Caco-2 (cell line): ENCODE data around the gene MOB3B. TPM values are rescaled to one million over a fixed set of nuclear protein-coding genes. Genes with fewer than 3 reads are reported as not detected.

ENCODE experiments used
- BruUV-seq: library from RNA; stranded (reverse); fragments of 400-500 nt; replicated peaks from 2 replicates; lab custom pipeline; 2021; lab: Mats Ljungman, UMichigan
- CTCF ChIA-PET: fragments of 300-600 bp; sonication (Branson Sonifier 250); formaldehyde crosslinking; loops from one replicate; lab custom pipeline; 2022; ENCODE audit warnings: antibody characterized with exemption; lab: Charles Lee
- POLR2A ChIA-PET: fragments of 300-600 bp; sonication (Branson Sonifier 250); formaldehyde crosslinking; loops from one replicate; lab custom pipeline; 2022; ENCODE audit warnings: antibody characterized with exemption; lab: Charles Lee
- DNase-seq, 2 experiments: peaks; one replicate each; pipeline versions ENCODE4 v3.0.0 to v3.0.0-alpha.2; 2020 to 2022
- H3K27me3 ChIP-seq: replicated peaks from 2 replicates; pipeline ENCODE4 v1.6.0; 2011; ENCODE audit warnings: low read length; ENCODE audit not compliant: control insufficient read depth, insufficient read depth
- H3K36me3 ChIP-seq: 2 replicates; pipeline ENCODE4 v1.5.1; 2011; ENCODE audit warnings: low read length; ENCODE audit not compliant: control insufficient read depth, insufficient read depth
- H3K4me1 ChIP-seq: fragments of 250-450 bp; sonication (Bioruptor Pico); 2 replicates; pipeline ENCODE4 v1.5.1; 2020; ENCODE audit warnings: mild to moderate bottlenecking
- H3K4me3 ChIP-seq: 2 replicates; pipeline ENCODE4 v1.5.1; 2011; ENCODE audit warnings: low read depth, mild to moderate bottlenecking, control low read depth, low read length
- H3K9me3 ChIP-seq: fragments of 250-450 bp; sonication (Bioruptor Pico); 2 replicates; pipeline ENCODE4 v1.5.1; 2020; ENCODE audit warnings: mild to moderate bottlenecking, moderate library complexity
- H3K27ac Mint-ChIP-seq: one replicate; pipeline ENCODE4 v1.8.0; 2022; ENCODE audit warnings: mixed read lengths; ENCODE audit not compliant: unreplicated experiment
- H3K27me3 Mint-ChIP-seq: one replicate; pipeline ENCODE4 v1.8.0; 2022; ENCODE audit warnings: mixed read lengths; ENCODE audit not compliant: insufficient read depth, unreplicated experiment
- H3K36me3 Mint-ChIP-seq: one replicate; pipeline ENCODE4 v1.8.0; 2022; ENCODE audit warnings: mild to moderate bottlenecking, mixed read lengths; ENCODE audit not compliant: insufficient read depth, unreplicated experiment
- H3K4me1 Mint-ChIP-seq: one replicate; pipeline ENCODE4 v1.8.0; 2022; ENCODE audit warnings: low read depth, mixed read lengths; ENCODE audit not compliant: unreplicated experiment
- H3K4me3 Mint-ChIP-seq: one replicate; pipeline ENCODE4 v1.8.0; 2022; ENCODE audit warnings: mild to moderate bottlenecking, moderate library complexity, mixed read lengths; ENCODE audit not compliant: unreplicated experiment
- H3K9me3 Mint-ChIP-seq: one replicate; pipeline ENCODE4 v1.8.0; 2022; ENCODE audit warnings: mixed read lengths; ENCODE audit not compliant: unreplicated experiment
- intact Hi-C: fragments of 100-400 bp; cut with micrococcal nuclease; formaldehyde crosslinking; loops from one replicate; pipeline ENCODE4 v1.10.0; 2022; ENCODE audit not compliant: unreplicated experiment
- total RNA-seq: library from RNA; stranded (reverse); gene quantifications from 2 replicates; pipeline ENCODE4 v1.2.3, GENCODE V29; 2022
- TF ChIP-seq, protein P1 (sequence below), 2 experiments: fragments of 200-600 bp in 1 of 2; IDR thresholded peaks; 1 replicate in 1 of 2; 2 replicates in 1 of 2; pipeline versions ENCODE4 v1.5.1 to v1.8.0; 2011 to 2022; ENCODE audit warnings: antibody characterized with exemption in 1 of 2, control low read depth in 1 of 2, inconsistent platforms in 1 of 2, low read depth in 1 of 2, low read length in 1 of 2, mild to moderate bottlenecking in 1 of 2, moderate library complexity in 1 of 2; ENCODE audit not compliant: insufficient read depth in 1 of 2, severe bottlenecking in 1 of 2, unreplicated experiment in 1 of 2

The MOB3B gene
- total RNA-seq, 1 experiment from 2014 or later = 5.3 TPM

DNA sequence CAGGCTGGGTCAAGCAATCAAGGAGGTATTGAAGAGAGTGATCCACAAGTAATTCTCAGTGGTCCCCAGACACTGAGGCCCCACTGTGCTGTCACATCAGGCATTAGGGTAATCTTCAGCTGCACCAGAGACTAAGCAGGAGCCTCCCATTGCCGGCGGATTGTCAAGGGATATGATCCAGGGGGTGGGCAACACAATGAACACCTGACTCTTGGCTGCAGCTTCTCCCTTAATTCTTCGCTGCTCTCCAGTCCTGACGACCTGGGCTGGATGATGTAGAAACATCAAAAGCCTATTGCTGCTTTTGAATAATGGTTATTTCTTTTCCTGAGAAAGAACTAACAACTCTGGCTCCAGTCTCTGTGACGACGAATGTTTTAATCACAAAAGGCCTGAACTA lies 83.9 kb downstream of the MOB3B start:
- CTCF ChIA-PET = no interaction called here

DNA sequence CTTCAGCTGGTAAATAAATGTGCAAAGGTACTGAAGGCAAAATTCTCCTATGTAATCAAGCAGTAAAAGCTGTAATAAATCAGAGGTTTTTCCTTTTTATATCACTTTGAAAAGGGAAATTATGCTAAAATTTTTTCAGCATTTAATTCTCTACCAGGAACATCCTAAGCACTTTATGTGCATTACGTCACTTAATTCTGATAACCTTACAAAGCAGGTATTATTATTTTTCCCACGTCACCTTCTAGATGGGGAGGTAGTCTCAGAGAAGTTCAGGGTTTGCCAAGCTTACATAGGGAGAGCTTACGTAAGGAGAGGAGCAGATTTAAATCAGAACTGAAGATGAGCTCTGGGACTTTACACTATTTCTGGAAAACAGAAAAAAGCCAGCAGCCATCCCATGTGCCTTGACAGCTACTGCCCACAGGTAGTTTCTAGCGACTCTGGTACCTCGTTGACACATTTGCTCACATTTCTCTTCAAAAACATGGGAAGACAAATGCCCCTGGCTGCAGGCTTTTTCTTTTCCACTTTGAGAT lies 84.5 kb downstream of the MOB3B start:
- H3K4me1 Mint-ChIP-seq = no peaks in the 10 kb centered on the region
- Histone ChIP-seq H3K27me3 (no peaks in the 10 kb centered on the region), H3K36me3 (no peaks in the 10 kb centered on the region), H3K4me3 (no peak overlapping the region), H3K9me3 (no peaks in the 10 kb centered on the region), H3K4me1 (no peaks in the 10 kb centered on the region)
- no peaks in the 10 kb centered on the region for H3K36me3 Mint-ChIP-seq
- TF ChIP-seq, protein P1, sequence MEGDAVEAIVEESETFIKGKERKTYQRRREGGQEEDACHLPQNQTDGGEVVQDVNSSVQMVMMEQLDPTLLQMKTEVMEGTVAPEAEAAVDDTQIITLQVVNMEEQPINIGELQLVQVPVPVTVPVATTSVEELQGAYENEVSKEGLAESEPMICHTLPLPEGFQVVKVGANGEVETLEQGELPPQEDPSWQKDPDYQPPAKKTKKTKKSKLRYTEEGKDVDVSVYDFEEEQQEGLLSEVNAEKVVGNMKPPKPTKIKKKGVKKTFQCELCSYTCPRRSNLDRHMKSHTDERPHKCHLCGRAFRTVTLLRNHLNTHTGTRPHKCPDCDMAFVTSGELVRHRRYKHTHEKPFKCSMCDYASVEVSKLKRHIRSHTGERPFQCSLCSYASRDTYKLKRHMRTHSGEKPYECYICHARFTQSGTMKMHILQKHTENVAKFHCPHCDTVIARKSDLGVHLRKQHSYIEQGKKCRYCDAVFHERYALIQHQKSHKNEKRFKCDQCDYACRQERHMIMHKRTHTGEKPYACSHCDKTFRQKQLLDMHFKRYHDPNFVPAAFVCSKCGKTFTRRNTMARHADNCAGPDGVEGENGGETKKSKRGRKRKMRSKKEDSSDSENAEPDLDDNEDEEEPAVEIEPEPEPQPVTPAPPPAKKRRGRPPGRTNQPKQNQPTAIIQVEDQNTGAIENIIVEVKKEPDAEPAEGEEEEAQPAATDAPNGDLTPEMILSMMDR (IDR thresholded peaks at IDR 0.05; ENCODE audit: insufficient read depth in 1 of 2, low read depth in 1 of 2, low read length in 1 of 2, severe bottlenecking in 1 of 2, unreplicated experiment in 1 of 2) = no peak
- POLR2A ChIA-PET = no interaction called here
- no peak for DNase-seq
- H3K27ac Mint-ChIP-seq = no peak overlapping the region
- no TSS peak for BruUV-seq
- intact Hi-C loops = no loop called here
- H3K9me3 Mint-ChIP-seq = no peaks in the 10 kb centered on the region
- H3K27me3 Mint-ChIP-seq = no peaks in the 10 kb centered on the region
- CTCF ChIA-PET = no interaction called here
- H3K4me3 Mint-ChIP-seq = no peak overlapping the region

More for the DNA sequence above, 83.9 kb downstream of the MOB3B start:
- Histone ChIP-seq H3K9me3 (no peaks in the 10 kb centered on the region), H3K27me3 (no peaks in the 10 kb centered on the region), H3K4me3 (no peak overlapping the region), H3K36me3 (no peaks in the 10 kb centered on the region), H3K4me1 (no peaks in the 10 kb centered on the region)
- H3K4me3 Mint-ChIP-seq = no peak overlapping the region
- no peaks in the 10 kb centered on the region for H3K9me3 Mint-ChIP-seq
- no peak overlapping the region for H3K27ac Mint-ChIP-seq
- POLR2A ChIA-PET = no interaction called here
- no peak for DNase-seq
- no TSS peak for BruUV-seq
- H3K36me3 Mint-ChIP-seq = no peaks in the 10 kb centered on the region
- TF ChIP-seq, protein P1 (IDR thresholded peaks at IDR 0.05; ENCODE audit: insufficient read depth in 1 of 2, low read depth in 1 of 2, low read length in 1 of 2, severe bottlenecking in 1 of 2, unreplicated experiment in 1 of 2) = no peak
- H3K4me1 Mint-ChIP-seq = no peaks in the 10 kb centered on the region
- no peaks in the 10 kb centered on the region for H3K27me3 Mint-ChIP-seq
- intact Hi-C loops = no loop called here

DNA sequence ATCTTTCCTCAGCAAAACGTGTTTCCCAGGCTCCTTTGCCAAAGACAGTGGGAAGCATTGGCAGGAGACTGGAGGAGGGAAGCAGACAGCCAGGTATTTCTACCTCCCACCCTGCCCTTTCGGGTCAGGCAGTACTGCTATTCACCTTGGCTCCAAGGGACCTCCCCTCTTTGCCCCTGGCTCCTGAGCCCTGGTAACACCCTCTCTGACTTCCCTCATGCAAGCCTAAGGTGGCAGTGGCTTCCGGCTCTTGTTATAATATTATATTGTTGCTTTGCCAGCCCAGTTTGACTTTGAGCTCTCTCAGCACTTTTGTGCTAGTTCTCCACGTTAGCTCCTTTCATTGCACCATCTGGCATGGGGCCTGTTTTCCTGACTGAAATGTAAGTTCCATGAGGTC lies 87.2 kb downstream of the MOB3B start:
- no peak overlapping the region for H3K27ac Mint-ChIP-seq

More for the DNA sequence above, 87.2 kb downstream of the MOB3B start:
- no peaks in the 10 kb centered on the region for H3K36me3 ChIP-seq
- no peak overlapping the region for H3K4me3 ChIP-seq
- TF ChIP-seq, protein P1 (IDR thresholded peaks at IDR 0.05; ENCODE audit: insufficient read depth in 1 of 2, low read depth in 1 of 2, low read length in 1 of 2, severe bottlenecking in 1 of 2, unreplicated experiment in 1 of 2) = no peak
- H3K27me3 Mint-ChIP-seq = no peaks in the 10 kb centered on the region
- H3K4me3 Mint-ChIP-seq = no peak overlapping the region
- no peak for DNase-seq
- ChIA-PET CTCF (no interaction called here), POLR2A (no interaction called here)
- no peaks in the 10 kb centered on the region for H3K27me3 ChIP-seq
- intact Hi-C loops = no loop called here
- H3K9me3 Mint-ChIP-seq = no peaks in the 10 kb centered on the region
- no TSS peak for BruUV-seq
- peaks cover 20% of the 10 kb centered on the region for H3K4me1 ChIP-seq
- peaks cover 11% of the 10 kb centered on the region for H3K4me1 Mint-ChIP-seq
- H3K36me3 Mint-ChIP-seq = no peaks in the 10 kb centered on the region
- H3K9me3 ChIP-seq = no peaks in the 10 kb centered on the region
